CD14-positive monocyte (primary cell): ENCODE measurements around the gene MYOM1. TPM values are rescaled to one million over a fixed set of nuclear protein-coding genes. Genes with fewer than 3 reads are reported as not detected.
"Not testable (repeated sequence)": the region's sequence is repeated elsewhere in the genome, so short reads cannot be mapped to it uniquely, and the experiment has no call there.

Experiments used
- DNase-seq, 3 donors: peaks; one replicate each; pipeline ENCODE4 v3.0.0-alpha.2; 2011 to 2022
- H2AFZ ChIP-seq: 2 replicates; pipeline ENCODE4 v1.6.0; 2012; ENCODE audit warnings: mild to moderate bottlenecking, low read depth, low read length, inconsistent platforms; ENCODE audit not compliant: insufficient read depth, poor library complexity, severe bottlenecking
- H3K27ac ChIP-seq, 2 donors: 1 replicate in 1 of 2; 2 replicates in 1 of 2; pipeline ENCODE4 v1.5.1; 2012 to 2013; ENCODE audit warnings: low read length in 2 of 2, control low read depth in 1 of 2, inconsistent platforms in 1 of 2, low read depth in 1 of 2, mild to moderate bottlenecking in 1 of 2
- H3K27me3 ChIP-seq, 2 donors: one replicate each; pipeline versions ENCODE4 v1.6.0 to v1.6.1; 2011 to 2013; ENCODE audit warnings: low read length in 2 of 2; ENCODE audit not compliant: control insufficient read depth in 2 of 2, insufficient read depth in 2 of 2
- H3K36me3 ChIP-seq, 2 donors: replicated peaks in 1 of 2; 1 replicate in 1 of 2; 2 replicates in 1 of 2; pipeline versions ENCODE4 v1.5.1 to v1.6.1; 2012 to 2013; ENCODE audit warnings: low read length in 2 of 2, control low read depth in 1 of 2, inconsistent platforms in 1 of 2, mild to moderate bottlenecking in 1 of 2; ENCODE audit not compliant: insufficient read depth in 2 of 2, control insufficient read depth in 1 of 2
- H3K4me1 ChIP-seq, 2 donors: 1 replicate in 1 of 2; 2 replicates in 1 of 2; pipeline versions ENCODE4 v1.5.1 to v1.6.1; 2012 to 2013; ENCODE audit warnings: low read length in 2 of 2, control low read depth in 1 of 2, inconsistent platforms in 1 of 2, mild to moderate bottlenecking in 1 of 2, moderate library complexity in 1 of 2; ENCODE audit not compliant: insufficient read depth in 2 of 2, control insufficient read depth in 1 of 2
- H3K4me2 ChIP-seq: replicated peaks from 2 replicates; pipeline ENCODE3; 2012; ENCODE audit warnings: low read length, moderate library complexity, mild to moderate bottlenecking; ENCODE audit not compliant: poor library complexity, severe bottlenecking; ENCODE audit errors: extremely low read depth
- H3K4me3 ChIP-seq, 3 experiments: fragments of 200-600 bp in 1 of 3; sonication (generic) in 1 of 3; replicated peaks in 1 of 3; 1 replicate in 2 of 3; 2 replicates in 1 of 3; pipeline ENCODE4 v1.5.1; 2011 to 2013; ENCODE audit warnings: low read length in 3 of 3, mild to moderate bottlenecking in 3 of 3, control low read depth in 2 of 3, low read depth in 2 of 3, inconsistent platforms in 1 of 3, moderate library complexity in 1 of 3
- H3K79me2 ChIP-seq: 2 replicates; pipeline ENCODE4 v1.6.0; 2012; ENCODE audit warnings: mild to moderate bottlenecking, control low read depth, inconsistent platforms, low read length, moderate library complexity; ENCODE audit not compliant: insufficient read depth
- H3K9ac ChIP-seq: 2 replicates; pipeline ENCODE4 v1.6.0; 2017; ENCODE audit warnings: low read length, mild to moderate bottlenecking; ENCODE audit not compliant: insufficient read depth, poor library complexity, severe bottlenecking
- H3K9me3 ChIP-seq, 2 donors: replicated peaks in 1 of 2; 1 replicate in 1 of 2; 2 replicates in 1 of 2; pipeline versions ENCODE4 v1.5.1 to v1.6.1; 2012 to 2013; ENCODE audit warnings: low read length in 2 of 2, control low read depth in 1 of 2; ENCODE audit not compliant: control insufficient read depth in 1 of 2, insufficient read depth in 1 of 2
- H4K20me1 ChIP-seq: 2 replicates; pipeline ENCODE4 v1.6.0; 2012; ENCODE audit warnings: mild to moderate bottlenecking, low read length, control low read depth, moderate library complexity; ENCODE audit not compliant: insufficient read depth
- H3K27ac Mint-ChIP-seq, 7 donors: one replicate each; pipeline ENCODE4 v1.8.0; 2020; ENCODE audit warnings: mild to moderate bottlenecking in 7 of 7, mixed read lengths in 7 of 7, moderate library complexity in 6 of 7, inconsistent platforms in 2 of 7
- H3K27me3 Mint-ChIP-seq, 3 donors: one replicate each; pipeline ENCODE4 v1.8.0; 2021 to 2022; ENCODE audit warnings: low read depth in 3 of 3, mild to moderate bottlenecking in 3 of 3, mixed read lengths in 3 of 3, moderate library complexity in 3 of 3, inconsistent platforms in 1 of 3
- H3K36me3 Mint-ChIP-seq, 2 donors: one replicate each; pipeline ENCODE4 v1.8.0; 2020; ENCODE audit warnings: mixed read lengths in 2 of 2, inconsistent platforms in 1 of 2, mild to moderate bottlenecking in 1 of 2
- H3K4me1 Mint-ChIP-seq: one replicate; pipeline ENCODE4 v1.8.0; 2020; ENCODE audit warnings: mild to moderate bottlenecking, mixed read lengths
- H3K4me3 Mint-ChIP-seq, 2 donors: one replicate each; pipeline ENCODE4 v1.8.0; 2020; ENCODE audit warnings: mild to moderate bottlenecking in 2 of 2, mixed read lengths in 2 of 2, moderate library complexity in 1 of 2
- H3K9me3 Mint-ChIP-seq, 7 donors: one replicate each; pipeline ENCODE4 v1.8.0; 2020 to 2022; ENCODE audit warnings: mixed read lengths in 7 of 7, mild to moderate bottlenecking in 6 of 7, moderate library complexity in 6 of 7, inconsistent platforms in 2 of 7
- WGBS: methylation state at CpG from one replicate; pipeline ENCODE4 v1.1.5; 2013; ENCODE audit warnings: missing lambda C conversion rate; ENCODE audit not compliant: insufficient coverage; 5-methylcytosine and 5-hydroxymethylcytosine counted together
- intact Hi-C, 2 donors: fragments of 100-400 bp; cut with micrococcal nuclease; formaldehyde crosslinking; loops; one replicate each; pipeline versions ENCODE4 v1.15.0 to v1.15.1; 2023
- polyA plus RNA-seq, 3 donors: library from polyadenylated mRNA; depleted of rRNA in 1 of 3; unstranded in 2 of 3; stranded (reverse) in 1 of 3; fragments of 300-500 nt in 2 of 3; fragments of >200 nt in 1 of 3; fragmentation: Illumina TruSeq in 2 of 3; gene quantifications; 1 replicate in 2 of 3; 2 replicates in 1 of 3; pipeline ENCODE4 v1.2.3, GENCODE V29; 2012 to 2021
- TF ChIP-seq, protein P1 (sequence below): fragments of 200-600 bp; IDR thresholded peaks from one replicate; pipeline ENCODE4 v1.8.0; 2022; ENCODE audit warnings: antibody characterized with exemption, mild to moderate bottlenecking

MYOM1 gene
- polyA plus RNA-seq, 3 donors, result 0.05 to 0.95 (median 0.22) TPM

DNA sequence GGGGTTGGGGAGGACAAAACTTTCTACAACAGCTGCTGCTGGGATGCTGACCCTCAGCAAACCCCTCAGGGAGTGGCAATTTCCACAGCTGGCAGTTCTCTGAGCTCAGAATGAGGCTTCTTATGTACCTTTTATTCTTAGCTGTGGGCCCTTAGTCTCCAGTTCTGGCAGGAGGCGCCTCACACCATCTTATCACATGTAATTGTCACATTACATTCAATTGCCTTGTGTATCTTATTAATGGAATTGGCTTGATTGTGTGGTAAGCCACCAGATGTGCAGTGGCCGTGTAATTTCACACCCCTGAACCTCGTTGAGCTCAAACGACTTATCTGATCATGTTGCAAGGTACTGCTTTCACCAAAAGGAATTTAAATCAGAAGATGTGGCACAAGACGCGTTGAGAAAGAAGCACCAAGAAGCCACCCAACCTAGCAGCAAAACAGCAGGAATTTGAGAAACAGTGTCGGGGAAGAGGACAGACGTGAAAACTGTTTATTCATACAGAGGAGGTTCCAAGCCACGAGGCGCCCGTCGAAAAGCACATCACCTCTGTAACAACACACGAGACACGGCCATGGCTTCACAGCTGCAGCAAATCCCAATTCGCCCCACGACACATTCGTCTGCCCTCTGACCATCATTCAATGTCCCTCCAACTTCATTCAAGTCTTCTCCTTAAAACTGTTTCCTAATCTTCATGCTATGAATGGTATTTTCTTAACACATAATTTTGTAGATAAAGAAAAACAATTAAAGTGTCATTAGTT lies 153.2 kb downstream of the MYOM1 start:
- DNase-seq, result no peak
- Mint-ChIP-seq H3K4me1 (peaks cover 18% of the 10 kb centered on the region), H3K4me3 (no peak overlapping the region), H3K36me3 (no peaks in the 10 kb centered on the region), H3K27me3 (no peaks in the 10 kb centered on the region), H3K27ac (no peak overlapping the region), H3K9me3 (no peaks in the 10 kb centered on the region)
- no peaks in the 10 kb centered on the region for H3K4me1 ChIP-seq
- H3K36me3 ChIP-seq, result no peaks in the 10 kb centered on the region
- H3K79me2 ChIP-seq, result no peaks in the 10 kb centered on the region
- no peak overlapping the region for H3K9ac ChIP-seq
- H3K9me3 ChIP-seq, result no peaks in the 10 kb centered on the region
- H2AFZ ChIP-seq, result no peak overlapping the region
- WGBS, result 95% methylated on average over 13 of the region's 17 CpGs
- H3K27ac ChIP-seq, result no peak overlapping the region
- no peaks in the 10 kb centered on the region for H4K20me1 ChIP-seq
- H3K27me3 ChIP-seq, result no peaks in the 10 kb centered on the region
- intact Hi-C loops, result loop anchor here (10.0 kb wide), 1 partner anchor 132 kb away; no protein-coding TSS in a partner anchor
- no peak overlapping the region for H3K4me2 ChIP-seq
- H3K4me3 ChIP-seq, result no peak overlapping the region
- TF ChIP-seq, protein P1, sequence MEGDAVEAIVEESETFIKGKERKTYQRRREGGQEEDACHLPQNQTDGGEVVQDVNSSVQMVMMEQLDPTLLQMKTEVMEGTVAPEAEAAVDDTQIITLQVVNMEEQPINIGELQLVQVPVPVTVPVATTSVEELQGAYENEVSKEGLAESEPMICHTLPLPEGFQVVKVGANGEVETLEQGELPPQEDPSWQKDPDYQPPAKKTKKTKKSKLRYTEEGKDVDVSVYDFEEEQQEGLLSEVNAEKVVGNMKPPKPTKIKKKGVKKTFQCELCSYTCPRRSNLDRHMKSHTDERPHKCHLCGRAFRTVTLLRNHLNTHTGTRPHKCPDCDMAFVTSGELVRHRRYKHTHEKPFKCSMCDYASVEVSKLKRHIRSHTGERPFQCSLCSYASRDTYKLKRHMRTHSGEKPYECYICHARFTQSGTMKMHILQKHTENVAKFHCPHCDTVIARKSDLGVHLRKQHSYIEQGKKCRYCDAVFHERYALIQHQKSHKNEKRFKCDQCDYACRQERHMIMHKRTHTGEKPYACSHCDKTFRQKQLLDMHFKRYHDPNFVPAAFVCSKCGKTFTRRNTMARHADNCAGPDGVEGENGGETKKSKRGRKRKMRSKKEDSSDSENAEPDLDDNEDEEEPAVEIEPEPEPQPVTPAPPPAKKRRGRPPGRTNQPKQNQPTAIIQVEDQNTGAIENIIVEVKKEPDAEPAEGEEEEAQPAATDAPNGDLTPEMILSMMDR, result no peak

DNA sequence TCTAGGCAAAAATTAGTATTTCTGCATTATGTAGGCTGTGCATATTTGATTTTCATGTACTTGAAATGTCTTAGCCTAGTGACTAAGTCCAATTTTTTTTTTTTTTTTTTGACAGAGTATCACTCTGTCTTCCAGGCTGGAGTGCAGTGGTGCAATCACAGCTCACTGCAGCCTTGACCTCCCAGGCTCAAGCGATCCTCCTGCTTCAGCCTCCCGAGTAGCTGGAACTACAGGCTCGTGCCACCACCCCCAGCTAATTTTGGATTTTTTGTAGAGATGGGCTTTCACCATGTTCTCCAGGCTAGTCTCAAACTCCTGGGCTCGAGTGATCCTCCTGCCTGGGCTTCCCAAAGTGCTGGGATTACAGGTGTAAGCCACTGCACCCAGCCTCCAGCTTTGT lies 156.0 kb downstream of the MYOM1 start:
- H3K4me1 ChIP-seq, H3K27me3 ChIP-seq, H2AFZ ChIP-seq, H3K9me3 ChIP-seq, H3K9me3 Mint-ChIP-seq, H3K36me3 ChIP-seq, H3K27me3 Mint-ChIP-seq, H3K36me3 Mint-ChIP-seq, H3K27ac Mint-ChIP-seq, H3K27ac ChIP-seq, H4K20me1 ChIP-seq, H3K4me3 ChIP-seq, H3K79me2 ChIP-seq, DNase-seq, H3K4me3 Mint-ChIP-seq, H3K9ac ChIP-seq, H3K4me2 ChIP-seq: not testable (repeated sequence)
- peaks cover 37% of the 10 kb centered on the region for H3K4me1 Mint-ChIP-seq
- WGBS, result 83% methylated on average over 1 of the region's 4 CpGs
- intact Hi-C loops, result loop anchor here (10.0 kb wide), 1 partner anchor 129 kb away; no protein-coding TSS in a partner anchor
